GM12873 (cell line): ENCODE data around the gene CDHR1.

Experiments
- CTCF ChIP-seq: IDR thresholded peaks from 2 replicates; pipeline ENCODE4 v1.5.1; 2012; ENCODE audit warnings: low read depth, mild to moderate bottlenecking, moderate library complexity, low read length, control low read depth; ENCODE audit not compliant: insufficient read depth; ENCODE audit errors: missing control alignments

Gene CDHR1

GRCh38 chr10:84194424-84195043 is at the start of gene CDHR1:
Gene CDHR1, plus strand, starts transcription at chr10:84194537. Its CDS starts 224 bp downstream, at chr10:84194761.
- TF ChIP-seq CTCF, result no peak

- no peak for TF ChIP-seq CTCF
Measured at GRCh38 chr10:84147347-84147746, 47.0 kb upstream of the CDHR1 start.

GRCh38 chr10:84148006-84148597 is 46.2 kb upstream of the CDHR1 start:
- TF ChIP-seq CTCF, result peak; percentile 68

- TF ChIP-seq CTCF, result no peak
Measured at GRCh38 chr10:84149854-84150253, 44.5 kb upstream of the CDHR1 start.

GRCh38 chr10:84152769-84153168 is 41.6 kb upstream of the CDHR1 start:
- TF ChIP-seq CTCF, result no peak

- no peak for TF ChIP-seq CTCF
Measured at GRCh38 chr10:84155521-84155920, 38.8 kb upstream of the CDHR1 start.

GRCh38 chr10:84156009-84156408 is 38.3 kb upstream of the CDHR1 start:
- no peak for TF ChIP-seq CTCF
